Thyroid gland (tissue), 4 donors: ENCODE measurements around the gene DFFB.

ENCODE experiments used
- POLR2A ChIP-seq, 2 donors: fragments of 450-650 bp; IDR thresholded peaks; one replicate each; pipeline ENCODE4 v1.6.1; 2017; ENCODE audit warnings: antibody characterized with exemption in 2 of 2, mild to moderate bottlenecking in 2 of 2, moderate library complexity in 1 of 2
- TF ChIP-seq, protein P1 (sequence below), 6 experiments: fragments of 200-600 bp in 3 of 6; fragments of 450-650 bp in 3 of 6; sonication (generic) in 3 of 6; IDR thresholded peaks; one replicate each; pipeline ENCODE4 v1.5.1; 2016 to 2019; ENCODE audit warnings: antibody characterized with exemption in 6 of 6, mild to moderate bottlenecking in 2 of 6, inconsistent platforms in 1 of 6, moderate library complexity in 1 of 6

DNA sequence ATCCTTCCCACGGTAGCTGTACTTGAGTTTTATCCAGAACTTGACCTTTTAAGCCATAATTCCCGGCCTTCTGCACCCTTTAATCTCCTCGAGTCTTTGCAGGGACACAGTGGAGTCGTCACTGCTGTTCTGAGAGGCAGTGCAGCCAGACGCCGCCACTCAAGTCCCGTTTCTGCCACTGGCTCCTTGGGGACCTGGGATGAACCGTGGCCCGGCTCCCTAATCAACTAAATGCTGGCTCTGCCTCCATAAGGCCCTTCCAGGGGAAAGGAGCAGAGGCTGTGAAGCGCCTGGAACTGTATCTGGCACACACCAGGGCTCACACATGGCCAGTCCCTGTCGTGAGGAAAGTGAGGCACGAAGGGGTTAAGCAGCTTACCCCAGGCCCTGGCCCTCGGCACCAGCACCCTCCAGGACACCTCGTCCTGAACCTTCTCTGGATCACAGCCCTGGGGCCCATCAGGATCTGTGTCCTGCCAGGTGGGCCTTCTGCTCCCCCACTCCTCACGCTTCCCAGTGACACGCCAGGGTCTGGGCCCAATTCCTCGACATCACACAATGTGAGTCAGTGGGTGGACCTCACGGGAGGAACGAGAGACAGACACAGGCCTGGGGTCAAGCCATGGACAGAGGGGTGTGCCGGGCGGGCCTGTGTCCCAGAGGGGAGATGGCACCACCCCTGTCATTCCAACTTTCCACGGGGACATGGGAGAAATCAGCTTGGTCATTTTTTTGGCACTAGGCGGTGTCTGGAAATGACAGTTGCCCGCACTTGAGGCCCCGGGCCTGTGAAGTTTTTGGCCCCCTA, 66.3 kb downstream of the DFFB start:
- no peak for TF ChIP-seq POLR2A (IDR thresholded peaks at IDR 0.05)
- TF ChIP-seq, protein P1, sequence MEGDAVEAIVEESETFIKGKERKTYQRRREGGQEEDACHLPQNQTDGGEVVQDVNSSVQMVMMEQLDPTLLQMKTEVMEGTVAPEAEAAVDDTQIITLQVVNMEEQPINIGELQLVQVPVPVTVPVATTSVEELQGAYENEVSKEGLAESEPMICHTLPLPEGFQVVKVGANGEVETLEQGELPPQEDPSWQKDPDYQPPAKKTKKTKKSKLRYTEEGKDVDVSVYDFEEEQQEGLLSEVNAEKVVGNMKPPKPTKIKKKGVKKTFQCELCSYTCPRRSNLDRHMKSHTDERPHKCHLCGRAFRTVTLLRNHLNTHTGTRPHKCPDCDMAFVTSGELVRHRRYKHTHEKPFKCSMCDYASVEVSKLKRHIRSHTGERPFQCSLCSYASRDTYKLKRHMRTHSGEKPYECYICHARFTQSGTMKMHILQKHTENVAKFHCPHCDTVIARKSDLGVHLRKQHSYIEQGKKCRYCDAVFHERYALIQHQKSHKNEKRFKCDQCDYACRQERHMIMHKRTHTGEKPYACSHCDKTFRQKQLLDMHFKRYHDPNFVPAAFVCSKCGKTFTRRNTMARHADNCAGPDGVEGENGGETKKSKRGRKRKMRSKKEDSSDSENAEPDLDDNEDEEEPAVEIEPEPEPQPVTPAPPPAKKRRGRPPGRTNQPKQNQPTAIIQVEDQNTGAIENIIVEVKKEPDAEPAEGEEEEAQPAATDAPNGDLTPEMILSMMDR (IDR thresholded peaks at IDR 0.05), result no peak
